ENCODE results near the gene NFKBIB. TPM values are rescaled to one million over a fixed set of nuclear protein-coding genes. Genes with fewer than 3 reads are reported as not detected.

The NFKBIB gene
- polyA plus RNA-seq, 5 donors: 4.7 to 10.1 (median 5.5) TPM

DNA sequence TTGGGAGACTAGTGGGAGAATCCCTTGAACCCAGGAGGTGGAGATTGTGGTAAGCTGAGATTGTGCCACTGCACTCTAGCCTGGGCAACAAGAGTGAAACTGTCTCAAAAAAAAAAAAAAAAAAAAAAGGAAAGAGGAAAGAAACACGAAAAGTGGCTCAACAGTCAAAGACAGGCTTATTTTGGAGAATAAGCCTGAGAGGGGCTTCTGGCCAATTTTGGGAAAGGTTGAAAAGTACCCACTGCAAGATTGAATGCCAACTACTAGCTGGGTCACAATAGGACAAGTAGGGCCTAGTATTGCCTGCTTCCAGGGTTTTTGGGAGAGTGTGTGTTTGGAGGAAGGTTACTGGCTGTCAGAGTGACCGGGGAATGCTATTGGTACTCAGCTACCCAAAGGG is 58.5 kb downstream of the NFKBIB start:
- no peak for DNase-seq

Other genes starting within 250 kb of the NFKBIB start
- gene CAPN12, start 155.5 kb upstream of the NFKBIB start, polyA plus RNA-seq (ENCODE audit: insufficient read depth in 1 of 5, insufficient read length in 5 of 5, low replicate concordance in 1 of 5): 1 to 10 TPM; 2.4 to 5.7 (median 3.6) TPM
- 1 to 10 TPM in 2 of 5 donors, under 1 TPM in 2, not detected in 1; 0.26 to 2.2 (median 1.2) TPM for gene LGALS7, start 126.5 kb upstream of the NFKBIB start, polyA plus RNA-seq (ENCODE audit: insufficient read depth in 1 of 5, insufficient read length in 5 of 5, low replicate concordance in 1 of 5)
- gene LGALS7B, start 110.8 kb upstream of the NFKBIB start, polyA plus RNA-seq (ENCODE audit: insufficient read depth in 1 of 5, insufficient read length in 5 of 5, low replicate concordance in 1 of 5): 1 to 10 TPM in 3 of 5 donors, under 1 TPM in 1, not detected in 1; 0.71 to 1.2 (median 1.1) TPM
- gene LGALS4, start 87.0 kb upstream of the NFKBIB start, polyA plus RNA-seq (ENCODE audit: insufficient read depth in 1 of 5, insufficient read length in 5 of 5, low replicate concordance in 1 of 5): 1 to 10 TPM in 4 of 5 donors, under 1 TPM in 1; 0.83 to 4.7 (median 2.5) TPM
- 100 to 1,000 TPM in 3 of 5 donors, 10 to 100 TPM in 2; 86.0 to 132 (median 117) TPM for gene ECH1, start 68.2 kb upstream of the NFKBIB start, polyA plus RNA-seq (ENCODE audit: insufficient read depth in 1 of 5, insufficient read length in 5 of 5, low replicate concordance in 1 of 5)
- 100 to 1,000 TPM; 370 to 435 (median 405) TPM for gene HNRNPL, start 50.0 kb upstream of the NFKBIB start, polyA plus RNA-seq (ENCODE audit: insufficient read depth in 1 of 5, insufficient read length in 5 of 5, low replicate concordance in 1 of 5)
- gene RINL, start 21.7 kb upstream of the NFKBIB start, polyA plus RNA-seq (ENCODE audit: insufficient read depth in 1 of 5, insufficient read length in 5 of 5, low replicate concordance in 1 of 5): 1 to 10 TPM; 6.4 to 9.4 (median 8.4) TPM
- gene SIRT2, start 351 bp upstream of the NFKBIB start, polyA plus RNA-seq (ENCODE audit: insufficient read depth in 1 of 5, insufficient read length in 5 of 5, low replicate concordance in 1 of 5): 10 to 100 TPM; 46.7 to 60.0 (median 56.8) TPM
- gene CCER2, start 12.2 kb downstream of the NFKBIB start, polyA plus RNA-seq (ENCODE audit: insufficient read depth in 1 of 5, insufficient read length in 5 of 5, low replicate concordance in 1 of 5): 1 to 10 TPM in 2 of 5 donors, under 1 TPM in 2, not detected in 1; 0.46 to 1.1 (median 0.80) TPM
- gene SARS2, start 30.8 kb downstream of the NFKBIB start, polyA plus RNA-seq (ENCODE audit: insufficient read depth in 1 of 5, insufficient read length in 5 of 5, low replicate concordance in 1 of 5): 10 to 100 TPM; 28.8 to 42.3 (median 37.7) TPM
- 10 to 100 TPM; 10.9 to 25.8 (median 15.0) TPM for gene MRPS12, start 31.0 kb downstream of the NFKBIB start, polyA plus RNA-seq (ENCODE audit: insufficient read depth in 1 of 5, insufficient read length in 5 of 5, low replicate concordance in 1 of 5)
- 10 to 100 TPM; 36.5 to 48.9 (median 44.2) TPM for gene FBXO17, start 75.8 kb downstream of the NFKBIB start, polyA plus RNA-seq (ENCODE audit: insufficient read depth in 1 of 5, insufficient read length in 5 of 5, low replicate concordance in 1 of 5)
- gene FBXO27, start 132.6 kb downstream of the NFKBIB start, polyA plus RNA-seq (ENCODE audit: insufficient read depth in 1 of 5, insufficient read length in 5 of 5, low replicate concordance in 1 of 5): 1 to 10 TPM; 3.6 to 5.1 (median 4.1) TPM
- gene ACP7, start 184.4 kb downstream of the NFKBIB start, polyA plus RNA-seq (ENCODE audit: insufficient read depth in 1 of 5, insufficient read length in 5 of 5, low replicate concordance in 1 of 5): under 1 TPM; 0.08 to 0.16 (median 0.14) TPM
- gene PAK4, start 225.8 kb downstream of the NFKBIB start, polyA plus RNA-seq (ENCODE audit: insufficient read depth in 1 of 5, insufficient read length in 5 of 5, low replicate concordance in 1 of 5): 10 to 100 TPM; 32.3 to 71.0 (median 52.4) TPM